Tibial artery (tissue), 4 donors: ENCODE data around the gene AMOTL1.
"Not testable (repeated sequence)": the region's sequence is repeated elsewhere in the genome, so short reads cannot be mapped to it uniquely, and the experiment has no call there.

Experiments
- DNase-seq, 2 donors: peaks; one replicate each; pipeline ENCODE4 v3.0.0-alpha.2; 2019
- H3K27ac ChIP-seq, 2 donors: fragments of 200-600 bp; sonication (generic) in 1 of 2; 1 replicate in 1 of 2; 2 replicates in 1 of 2; pipeline ENCODE4 v1.5.1; 2018 to 2019; ENCODE audit warnings: mild to moderate bottlenecking in 1 of 2
- H3K27me3 ChIP-seq, 2 donors: fragments of 200-600 bp; sonication (generic) in 1 of 2; one replicate each; pipeline versions ENCODE4 v1.5.1 to v1.6.0; 2016 to 2019
- H3K36me3 ChIP-seq, 3 donors: fragments of 200-600 bp; sonication (generic) in 2 of 3; one replicate each; pipeline ENCODE4 v1.5.1; 2016 to 2019; ENCODE audit warnings: mild to moderate bottlenecking in 2 of 3
- H3K4me1 ChIP-seq, 4 donors: fragments of 200-600 bp; sonication (generic) in 2 of 4; 1 replicate in 3 of 4; 2 replicates in 1 of 4; pipeline ENCODE4 v1.5.1; 2016 to 2019
- H3K4me3 ChIP-seq, 2 donors: fragments of 200-600 bp; sonication (generic) in 1 of 2; 1 replicate in 1 of 2; 2 replicates in 1 of 2; pipeline ENCODE4 v1.5.1; 2018 to 2019; ENCODE audit warnings: mild to moderate bottlenecking in 2 of 2
- H3K9me3 ChIP-seq, 3 donors: fragments of 200-600 bp; sonication (generic) in 1 of 3; one replicate each; pipeline ENCODE4 v1.5.1; 2016 to 2019
- CTCF ChIP-seq, 2 experiments: fragments of 200-600 bp in 1 of 2; fragments of 450-650 bp in 1 of 2; IDR thresholded peaks; one replicate each; pipeline ENCODE4 v1.5.1; 2017 to 2019; ENCODE audit warnings: antibody characterized with exemption in 2 of 2, mild to moderate bottlenecking in 1 of 2, moderate library complexity in 1 of 2
- intact Hi-C: fragments of 100-400 bp; cut with DNase I; formaldehyde crosslinking; loops from one replicate; pipeline ENCODE4 v1.15.0; 2023; ENCODE audit warnings: low total_unique reads

The AMOTL1 gene

GRCh38 chr11:94851864-94852636, 83.9 kb downstream of the AMOTL1 start:
- H3K27me3 ChIP-seq = no peaks in the 10 kb centered on the region
- H3K9me3 ChIP-seq = no peaks in the 10 kb centered on the region
- peaks cover 22 to 60% (median 54%) of the 10 kb centered on the region in 3 donors for H3K36me3 ChIP-seq
- no peak overlapping the region for H3K27ac ChIP-seq
- H3K4me3 ChIP-seq = no peak overlapping the region
- no peak for TF ChIP-seq CTCF (IDR thresholded peaks at IDR 0.05)
- peaks cover 0 to 3% (median 2%) of the 10 kb centered on the region in 4 donors for H3K4me1 ChIP-seq
- intact Hi-C loops = no loop called here
- no peak for DNase-seq

DNA sequence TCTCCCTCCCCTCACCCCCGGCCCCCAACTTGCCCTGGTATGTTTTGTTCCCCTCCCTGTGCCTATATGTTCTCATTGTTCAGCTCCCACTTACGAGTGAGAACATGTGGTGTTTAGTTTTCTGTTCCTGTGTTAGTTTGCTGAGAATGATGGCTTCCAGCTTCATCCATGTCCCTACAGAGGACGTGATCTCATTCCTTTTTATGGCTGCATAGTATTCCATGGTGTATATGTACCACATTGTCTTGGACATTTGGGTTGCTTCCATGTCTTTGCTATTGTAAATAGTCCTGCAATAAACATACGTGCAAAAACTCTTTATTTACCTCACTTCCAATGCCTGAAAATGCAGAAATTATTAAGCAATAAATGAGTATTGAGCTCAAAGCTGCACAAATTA, 85.1 kb downstream of the AMOTL1 start:
- H3K4me1 ChIP-seq, DNase-seq, H3K27me3 ChIP-seq, H3K4me3 ChIP-seq, H3K9me3 ChIP-seq, intact Hi-C loops, H3K27ac ChIP-seq: not testable (repeated sequence)
- peaks cover 31 to 70% (median 63%) of the 10 kb centered on the region in 3 donors for H3K36me3 ChIP-seq

DNA sequence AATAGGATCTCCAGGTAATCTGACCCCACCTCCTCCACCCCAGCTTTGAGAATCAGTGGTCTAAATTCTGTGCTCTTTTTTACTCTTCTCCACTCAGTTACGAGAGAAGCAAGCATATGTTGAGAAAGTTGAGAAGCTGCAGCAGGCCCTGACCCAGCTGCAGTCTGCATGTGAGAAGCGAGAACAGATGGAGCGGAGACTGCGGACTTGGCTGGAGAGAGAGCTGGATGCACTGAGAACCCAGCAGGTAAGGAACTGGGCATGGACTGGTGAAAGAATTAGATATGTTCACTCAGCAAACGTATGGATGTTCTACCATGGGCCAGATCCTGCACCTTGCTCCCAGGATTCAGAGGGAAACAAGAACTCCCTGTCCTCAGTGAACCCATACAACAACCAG, 85.7 kb downstream of the AMOTL1 start:
- Histone ChIP-seq H3K27ac (no peak overlapping the region), H3K4me1 (peaks cover 0 to 3% (median 2%) of the 10 kb centered on the region in 4 donors), H3K36me3 (peaks cover 36 to 76% (median 68%) of the 10 kb centered on the region in 3 donors), H3K27me3 (no peaks in the 10 kb centered on the region), H3K4me3 (no peak overlapping the region), H3K9me3 (no peaks in the 10 kb centered on the region)
- DNase-seq = no peak
- no peak for TF ChIP-seq CTCF (IDR thresholded peaks at IDR 0.05)
- intact Hi-C loops = no loop called here

DNA sequence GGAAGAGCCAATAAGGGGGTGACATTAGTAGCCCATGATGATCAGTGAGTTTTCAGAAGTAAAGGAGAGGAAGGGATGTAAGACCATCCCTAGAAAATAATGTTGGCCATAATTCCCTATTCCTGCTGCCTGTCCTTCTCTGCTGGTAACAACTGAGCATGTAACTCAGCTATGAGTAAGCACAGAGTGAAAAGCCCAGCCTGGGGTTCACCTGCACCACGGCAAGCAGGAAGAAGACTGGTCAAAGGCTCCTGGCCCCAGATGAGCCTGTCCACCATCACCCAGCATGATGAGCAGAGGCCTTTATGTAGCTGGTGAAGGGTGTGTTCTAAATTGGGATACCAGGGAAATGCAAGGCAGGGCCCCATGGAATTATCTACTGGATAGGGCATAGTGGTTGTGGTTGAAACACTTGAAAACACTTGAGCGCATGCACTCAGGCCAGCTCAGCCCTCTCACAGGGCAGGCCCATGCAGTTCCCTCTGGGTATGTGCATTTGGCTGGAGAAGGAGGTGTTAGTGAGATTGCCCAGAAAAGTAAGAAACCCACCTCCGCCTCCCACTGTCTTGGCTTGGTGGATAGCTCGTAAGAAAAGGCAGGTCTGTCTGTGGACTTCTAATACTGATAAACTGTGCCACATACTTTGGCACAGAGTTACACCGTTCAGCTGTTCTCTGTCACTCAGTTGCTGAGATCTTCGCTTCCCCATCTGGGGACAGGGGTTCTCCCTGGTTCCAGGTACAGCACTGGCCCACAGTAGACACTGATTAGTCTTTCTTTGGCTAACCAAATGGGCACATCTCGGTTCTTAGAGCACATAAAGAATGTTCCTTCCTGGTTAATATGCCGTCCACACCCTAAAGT, 86.8 kb downstream of the AMOTL1 start:
- intact Hi-C loops = no loop called here
- no peak for DNase-seq
- H3K27ac ChIP-seq = no peak overlapping the region
- no peaks in the 10 kb centered on the region for H3K9me3 ChIP-seq
- H3K27me3 ChIP-seq = no peaks in the 10 kb centered on the region
- no peak overlapping the region for H3K4me3 ChIP-seq
- TF ChIP-seq CTCF (IDR thresholded peaks at IDR 0.05) = no peak
- peaks cover 0 to 3% (median 2%) of the 10 kb centered on the region in 4 donors for H3K4me1 ChIP-seq
- H3K36me3 ChIP-seq = peaks cover 46 to 87% (median 79%) of the 10 kb centered on the region in 3 donors

DNA sequence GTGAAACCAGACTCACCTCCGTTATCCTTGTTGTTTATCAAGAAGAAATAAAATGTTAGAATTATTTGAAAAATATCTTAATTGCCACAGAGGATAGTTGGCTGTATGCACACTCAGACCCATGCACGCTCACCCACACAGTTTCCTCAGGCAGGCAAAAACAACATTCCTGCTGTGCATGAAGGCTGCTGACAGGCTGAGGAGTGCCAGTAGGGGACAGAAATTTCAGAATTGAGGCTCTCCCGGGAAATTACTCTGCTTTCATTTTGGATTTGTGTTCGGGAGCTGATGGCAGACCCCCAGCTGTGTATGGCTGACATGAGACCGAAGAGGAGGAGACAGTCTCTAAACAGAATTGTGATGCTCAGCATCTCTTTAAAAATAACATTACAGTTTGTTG, 87.5 kb downstream of the AMOTL1 start:
- DNase-seq = no peak
- H3K36me3 ChIP-seq = peaks cover 46 to 88% (median 79%) of the 10 kb centered on the region in 3 donors
- no peak overlapping the region for H3K4me3 ChIP-seq
- intact Hi-C loops = no loop called here
- H3K4me1 ChIP-seq = peaks cover 0 to 3% (median 2%) of the 10 kb centered on the region in 4 donors
- H3K27ac ChIP-seq = no peak overlapping the region
- H3K9me3 ChIP-seq = no peaks in the 10 kb centered on the region
- no peak for TF ChIP-seq CTCF (IDR thresholded peaks at IDR 0.05)
- H3K27me3 ChIP-seq = no peaks in the 10 kb centered on the region

DNA sequence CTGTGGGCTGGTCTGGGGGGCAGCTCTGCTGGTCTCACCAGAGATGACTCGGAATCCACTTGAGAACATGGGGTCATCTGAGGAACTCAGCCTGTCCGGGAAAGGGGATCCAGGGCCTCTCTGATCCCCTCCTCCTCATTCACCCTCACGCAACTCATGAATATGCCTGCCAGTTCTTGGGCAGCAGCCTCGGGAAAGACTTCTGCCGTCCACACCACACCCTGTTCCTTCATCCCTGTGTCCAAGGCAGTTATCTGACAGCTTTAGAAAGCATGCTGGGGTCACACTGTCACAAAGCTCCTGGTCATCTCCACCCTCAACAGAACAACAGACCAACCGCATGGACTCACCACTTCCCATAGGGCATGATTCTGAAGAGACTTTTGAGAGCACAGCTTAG, 88.3 kb downstream of the AMOTL1 start:
- no peak overlapping the region for H3K27ac ChIP-seq
- TF ChIP-seq CTCF (IDR thresholded peaks at IDR 0.05) = no peak
- intact Hi-C loops = no loop called here

More for the DNA sequence above, 88.3 kb downstream of the AMOTL1 start:
- no peak overlapping the region for H3K4me3 ChIP-seq
- H3K27me3 ChIP-seq = no peaks in the 10 kb centered on the region
- DNase-seq = no peak
- no peaks in the 10 kb centered on the region for H3K9me3 ChIP-seq
- peaks cover 46 to 92% (median 82%) of the 10 kb centered on the region in 3 donors for H3K36me3 ChIP-seq
- peaks cover 0 to 3% (median 2%) of the 10 kb centered on the region in 4 donors for H3K4me1 ChIP-seq
